HG03442 (cell line): ENCODE data around the gene ECE1.

Experiments
- ATAC-seq: cut with Tn5 transposase; IDR thresholded peaks from one replicate; pipeline ENCODE4 v1.9.1; 2021; ENCODE audit warnings: mild to moderate bottlenecking, moderate library complexity; ENCODE audit not compliant: unreplicated experiment

The ECE1 gene

DNA sequence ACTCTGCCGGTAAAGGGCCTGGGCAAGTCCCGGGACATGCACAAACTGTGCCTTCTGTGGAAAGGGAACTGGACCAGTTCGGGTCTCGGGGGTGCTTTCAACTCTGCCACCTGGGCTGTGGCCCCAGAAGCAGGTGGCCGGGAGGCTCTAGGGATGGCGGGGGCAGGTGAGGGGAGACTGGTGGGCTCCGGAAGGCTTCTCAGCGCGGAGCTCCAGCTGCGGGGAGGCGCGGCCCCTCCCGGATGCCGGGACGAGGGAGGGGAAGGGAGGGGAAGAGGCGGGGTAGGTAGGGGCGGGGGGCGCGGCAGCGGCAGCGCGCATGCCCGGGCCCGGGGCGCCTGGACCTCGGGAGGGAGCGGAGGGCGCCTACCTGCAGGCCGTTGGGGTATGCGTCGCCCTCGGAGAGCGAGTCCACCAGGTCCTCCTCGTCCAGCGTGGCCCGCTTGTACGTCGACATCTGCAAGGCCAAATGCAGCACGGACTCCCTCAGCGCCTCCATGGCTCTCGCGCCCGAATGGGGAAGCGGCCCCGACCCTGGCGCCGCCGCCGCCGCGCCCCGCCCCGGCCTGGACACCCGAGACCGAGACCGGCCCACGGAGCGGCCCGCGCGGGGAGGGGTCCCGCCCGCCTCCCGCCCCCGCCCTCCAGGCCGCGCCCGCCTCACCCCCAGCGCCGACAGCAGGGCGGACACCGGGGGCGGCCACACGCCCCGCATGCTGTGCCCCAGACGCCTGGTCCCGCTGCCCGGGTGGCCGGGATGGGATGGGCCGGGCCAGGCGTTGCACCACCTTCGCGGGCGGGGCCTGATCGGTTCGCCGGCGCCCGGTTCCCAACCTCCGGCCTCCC is at the start of gene ECE1:
Gene ECE1, minus strand, starts transcription at position 764 of the 846 bp plus-strand sequence. Its CDS starts 49 bp downstream, at position 715.
- no peak for ATAC-seq

DNA sequence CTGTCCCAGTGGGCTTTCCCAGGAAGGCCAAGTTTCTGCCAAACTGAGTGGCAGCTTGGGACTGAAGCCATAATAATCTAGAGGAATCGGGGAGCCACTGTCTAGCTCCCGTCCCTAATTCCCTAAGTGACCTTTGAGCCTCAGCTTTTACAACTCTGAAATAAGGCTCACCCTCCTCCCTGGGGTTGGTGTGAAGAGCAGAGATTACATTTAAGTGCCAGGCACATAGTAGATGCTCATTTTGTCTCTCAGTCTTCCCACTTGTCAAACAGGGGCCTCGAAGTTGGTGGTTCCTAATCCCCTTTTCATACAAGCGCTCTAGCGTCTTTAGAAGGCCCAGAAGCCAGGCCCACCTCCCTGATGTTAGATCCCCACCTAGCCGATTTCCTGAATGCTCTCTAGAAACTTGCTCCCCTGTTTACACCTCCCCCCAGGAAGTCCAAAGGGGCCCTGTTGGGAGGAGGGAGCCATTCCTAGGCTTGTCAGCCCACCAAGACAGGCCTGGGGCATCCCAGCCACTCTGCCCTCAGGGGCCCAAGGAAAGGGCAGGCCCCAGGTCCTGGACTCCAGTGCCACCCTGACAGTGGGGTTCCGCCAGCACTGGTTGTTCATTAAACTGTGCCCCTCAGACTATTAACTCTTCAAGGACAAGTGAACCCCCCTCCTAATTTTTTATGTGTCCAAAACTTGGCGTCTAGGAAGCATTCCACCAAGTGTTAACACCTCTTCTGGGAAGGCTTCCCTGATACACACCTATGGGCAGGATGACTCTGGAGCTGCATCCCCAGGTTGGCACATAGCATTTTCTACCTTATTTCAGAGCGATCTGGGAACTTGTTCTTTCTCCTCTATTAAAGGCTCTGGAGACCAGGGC is 49.3 kb upstream of the ECE1 start:
- no peak for ATAC-seq

DNA sequence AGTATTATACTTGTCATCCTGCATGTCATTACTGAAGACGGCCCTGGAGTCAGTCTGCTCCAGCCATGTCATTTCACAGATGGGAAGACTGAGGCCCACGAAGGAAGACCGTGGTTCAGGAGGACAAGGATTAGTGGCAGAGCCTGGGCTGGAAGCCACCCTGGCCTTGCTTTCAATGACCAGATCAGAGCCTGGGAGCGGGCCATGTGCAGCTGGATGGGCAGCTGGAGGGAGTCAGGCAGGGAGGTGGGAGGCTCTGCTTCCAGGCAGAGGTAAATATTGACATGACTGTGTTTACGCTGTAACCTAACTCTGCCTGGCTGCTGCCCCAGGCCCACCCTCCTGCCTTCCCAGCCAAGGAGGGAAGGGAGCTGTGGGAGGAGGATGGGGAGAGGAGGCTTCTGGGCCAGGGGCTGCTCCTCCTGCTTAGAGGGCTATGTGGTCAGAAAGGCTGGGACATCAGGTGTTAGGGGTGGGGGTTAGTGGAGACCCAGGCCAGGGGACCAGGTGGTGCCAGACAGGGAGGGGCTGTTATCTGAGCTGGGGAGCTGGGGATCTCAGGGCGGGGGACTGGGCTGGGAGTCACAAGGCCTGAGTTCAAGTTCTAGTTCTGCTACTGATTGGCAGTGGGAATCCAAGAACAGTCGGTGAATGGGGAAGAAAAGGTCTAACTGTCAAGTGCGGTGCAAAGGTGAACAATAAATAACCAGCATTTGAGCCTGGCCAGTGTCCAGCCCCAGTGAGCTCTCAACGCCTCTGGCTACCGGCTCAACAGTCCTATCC is 48.5 kb upstream of the ECE1 start:
- no peak for ATAC-seq

DNA sequence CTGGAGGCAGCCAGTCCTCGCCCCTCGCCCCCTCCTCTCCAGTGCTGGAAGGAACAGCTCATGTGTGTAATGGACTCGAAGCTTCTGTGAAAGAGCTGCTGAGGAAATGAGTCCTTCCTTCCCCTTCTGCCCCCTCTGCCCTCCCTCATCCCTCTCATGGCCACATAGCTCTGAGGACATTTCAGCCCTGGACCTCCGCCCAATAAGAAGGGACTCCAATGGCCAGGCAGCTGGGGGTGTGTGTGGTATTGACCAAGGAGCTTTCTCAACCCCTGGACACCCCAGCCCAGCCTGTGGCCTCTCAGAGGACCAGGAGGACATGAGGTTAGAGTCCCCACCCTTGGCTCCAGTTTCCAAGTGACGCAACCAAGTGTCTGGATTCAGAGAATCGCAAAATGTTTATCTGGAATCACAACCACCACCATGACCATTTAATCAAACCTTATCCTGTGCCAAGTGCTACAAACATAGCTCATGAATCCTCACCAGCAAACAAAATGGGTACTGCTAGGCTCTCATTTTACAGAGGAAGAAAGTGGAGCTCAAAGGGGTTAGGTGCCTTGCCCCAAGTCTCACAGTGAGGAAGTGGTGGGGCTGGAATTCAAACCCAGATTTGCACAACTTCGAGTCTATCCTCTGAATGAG is 47.8 kb upstream of the ECE1 start:
- ATAC-seq = no peak

DNA sequence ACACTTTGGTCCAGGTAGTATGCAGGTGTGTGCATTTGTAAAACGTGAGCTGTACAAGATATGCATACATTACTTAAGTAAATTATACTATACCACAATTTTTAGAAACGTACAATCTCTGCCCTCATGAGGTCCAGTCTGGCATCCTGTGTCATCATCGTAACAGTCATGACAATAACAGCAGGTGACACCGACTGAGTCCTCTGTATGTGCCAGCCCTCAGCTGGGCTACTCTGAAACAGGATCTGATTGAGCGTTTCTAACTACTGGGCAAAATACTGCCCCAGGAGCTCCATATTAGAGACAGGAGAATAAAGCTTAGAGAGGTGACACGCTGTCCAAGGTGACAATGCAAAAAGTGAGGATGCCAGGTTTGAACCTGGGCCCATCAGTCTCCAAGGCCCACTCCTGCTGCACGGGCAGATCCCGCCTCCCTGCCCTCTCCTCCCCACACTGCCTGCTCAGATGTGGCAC is 47.2 kb upstream of the ECE1 start:
- ATAC-seq = no peak

DNA sequence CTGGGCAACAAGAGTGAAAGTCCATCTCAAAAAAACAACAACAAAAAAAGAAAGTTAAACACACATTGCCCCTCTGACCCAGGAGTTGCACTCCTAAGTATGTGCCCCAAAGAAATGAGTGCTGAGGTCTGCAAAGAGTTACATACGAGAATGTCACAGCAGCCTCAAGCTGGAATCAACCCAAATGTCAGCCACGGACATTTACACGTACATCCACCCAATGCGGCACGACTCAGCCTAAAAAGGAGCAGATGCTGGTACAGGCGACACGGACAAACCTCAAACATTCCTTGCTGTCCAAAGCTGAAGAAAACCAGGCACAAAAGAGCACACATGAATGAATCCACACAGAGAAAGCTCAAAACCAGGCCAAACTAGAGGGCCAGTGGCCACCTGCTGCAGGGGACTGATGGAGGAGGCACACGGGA is 46.8 kb upstream of the ECE1 start:
- no peak for ATAC-seq

DNA sequence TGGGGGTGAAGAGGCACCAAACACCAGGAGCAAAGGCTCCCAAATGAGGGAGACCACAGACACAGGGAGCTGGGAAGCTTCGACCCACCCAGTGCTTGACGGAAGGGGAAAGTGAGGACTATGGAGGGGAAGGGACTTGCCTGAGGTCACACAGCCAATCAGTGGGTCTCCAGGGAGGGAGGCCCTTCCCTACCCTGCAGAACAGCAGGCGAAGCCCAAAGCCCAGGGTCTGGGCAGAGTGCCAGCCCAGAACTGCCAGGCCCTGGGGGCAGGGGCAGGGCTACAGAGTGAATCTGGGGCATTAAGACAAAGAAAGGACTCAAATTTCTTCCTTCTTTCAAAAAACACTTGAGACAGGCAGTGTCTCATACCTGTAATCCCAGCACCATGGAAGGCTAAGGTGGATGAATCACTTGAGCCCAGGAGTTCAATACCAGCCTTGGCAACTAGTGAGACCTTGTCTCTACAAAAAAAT is 45.5 kb upstream of the ECE1 start:
- no peak for ATAC-seq

DNA sequence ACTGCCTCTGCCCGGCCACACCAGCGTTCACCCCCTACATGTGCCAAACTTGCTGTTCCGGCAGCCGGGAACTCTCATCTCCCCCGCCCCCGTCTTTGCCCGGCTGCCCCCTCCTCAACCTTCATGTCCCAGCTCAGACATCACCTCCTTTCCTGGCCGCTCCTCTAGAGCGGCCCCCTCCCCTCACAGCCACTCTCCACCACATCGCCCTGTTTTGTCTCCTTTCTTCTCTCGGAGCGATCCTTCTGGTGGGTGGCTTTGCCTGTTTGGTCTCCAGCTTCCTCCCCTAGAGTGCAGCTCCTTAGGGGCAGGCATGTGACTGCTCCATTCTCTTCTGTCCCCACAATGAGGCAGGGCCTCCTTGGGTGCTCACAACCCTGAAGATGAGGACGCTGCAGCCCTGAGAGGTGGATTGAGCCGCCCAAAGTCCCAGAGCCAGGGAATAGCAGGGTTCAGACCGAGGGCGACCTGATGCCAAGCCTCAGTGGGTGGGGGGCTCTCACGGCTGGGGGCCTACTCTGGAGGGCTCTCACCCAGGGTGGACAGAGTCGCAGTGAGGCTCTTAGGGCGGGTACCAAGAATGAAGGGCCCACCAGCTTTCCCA is 44.9 kb upstream of the ECE1 start:
- no peak for ATAC-seq

DNA sequence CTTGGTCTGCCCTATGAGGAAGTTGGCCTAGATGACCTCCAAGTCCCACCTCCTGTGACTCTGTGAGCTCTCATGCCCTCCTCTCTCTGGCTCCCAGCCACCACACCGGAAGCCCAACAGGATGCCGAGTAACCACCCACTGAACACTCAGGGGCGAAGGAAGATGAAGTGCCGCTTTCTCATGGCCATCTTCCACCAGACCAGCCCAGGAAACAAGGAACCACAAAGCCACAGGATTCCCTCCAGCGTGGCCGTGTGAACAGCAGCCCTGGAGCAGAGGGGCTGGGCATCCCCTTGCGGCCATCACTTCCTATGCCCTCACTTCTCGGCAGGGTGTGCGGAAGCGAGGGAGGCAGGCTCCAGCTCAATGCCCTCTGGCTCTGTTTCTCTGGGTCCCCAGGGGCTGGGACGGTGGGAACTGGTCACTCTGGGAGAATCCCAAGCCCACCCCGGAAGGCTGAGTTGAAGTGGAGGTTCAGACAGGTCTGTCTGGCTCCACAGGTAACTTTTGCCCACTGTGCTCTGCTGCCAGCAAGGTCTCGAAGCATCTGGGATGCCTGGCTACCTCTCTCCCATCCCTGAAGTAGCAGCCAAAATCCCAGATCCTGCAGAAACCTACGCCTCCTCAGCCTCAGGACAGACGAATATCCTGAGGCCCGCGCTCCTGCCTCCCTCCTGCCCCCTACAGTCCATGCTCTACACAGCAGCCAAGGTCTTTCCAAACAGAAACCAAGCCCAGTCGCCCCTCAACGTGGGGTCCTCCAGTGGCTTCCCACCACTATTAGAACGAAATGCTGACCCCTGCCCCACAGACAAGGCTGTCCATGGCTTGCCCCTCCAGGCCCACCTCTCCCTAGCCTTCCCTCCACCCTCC is 44.2 kb upstream of the ECE1 start:
- peak; percentile 62 for ATAC-seq

DNA sequence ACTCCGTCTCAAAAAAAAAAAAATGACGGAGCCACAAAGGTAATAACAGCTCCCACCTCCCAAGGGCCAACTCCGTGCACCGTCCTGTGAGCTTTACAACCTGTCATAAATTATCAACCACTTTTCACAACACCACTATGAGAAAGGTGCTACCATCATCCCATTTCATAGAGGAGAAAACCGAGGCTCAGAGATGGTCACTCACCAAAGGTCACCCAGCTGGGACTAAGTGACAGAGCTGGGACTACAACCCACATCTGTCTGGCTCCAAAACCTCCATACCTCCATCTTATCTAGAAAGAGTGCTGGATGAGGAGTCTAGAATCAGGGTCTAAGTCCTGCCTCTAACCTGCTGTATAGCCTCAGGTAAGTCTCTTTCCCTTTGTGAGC is 43.6 kb upstream of the ECE1 start:
- ATAC-seq = no peak

DNA sequence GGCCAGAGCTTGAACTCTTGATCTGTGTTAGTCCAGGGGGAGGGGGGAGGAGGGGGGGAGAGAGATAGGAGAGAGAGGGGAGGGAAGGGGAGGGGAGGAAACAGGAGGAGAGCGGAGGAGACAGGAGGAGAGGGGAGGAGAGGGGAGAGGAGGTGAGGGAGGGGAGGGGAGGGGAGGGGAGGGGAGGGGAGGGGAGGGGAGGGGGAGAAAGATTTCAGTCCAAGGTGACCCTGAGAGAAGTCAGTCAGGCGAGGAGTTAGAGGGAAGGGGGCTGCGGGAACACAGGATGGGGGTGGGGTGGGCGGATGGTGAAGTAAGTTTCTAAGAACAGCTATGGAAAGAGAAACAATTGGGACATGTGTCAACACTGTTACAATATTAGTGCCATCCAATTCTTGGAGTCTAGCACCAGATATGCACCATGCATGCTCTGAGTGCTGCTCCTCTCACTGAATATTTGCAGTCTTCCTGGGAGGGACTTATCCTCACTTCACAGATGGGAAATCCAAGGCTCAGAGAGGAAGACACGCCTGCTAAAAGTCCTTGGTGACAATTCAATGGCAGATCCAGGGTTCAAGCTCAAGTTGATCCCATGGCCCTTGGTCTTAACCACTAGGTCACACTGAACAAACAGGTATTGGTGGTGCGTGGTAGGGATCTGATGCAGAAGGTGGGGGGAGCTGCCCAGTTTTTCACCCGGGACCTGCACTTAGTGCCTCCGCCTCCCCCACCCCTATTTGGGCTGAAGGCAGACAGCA is 42.5 kb upstream of the ECE1 start:
- no peak for ATAC-seq

DNA sequence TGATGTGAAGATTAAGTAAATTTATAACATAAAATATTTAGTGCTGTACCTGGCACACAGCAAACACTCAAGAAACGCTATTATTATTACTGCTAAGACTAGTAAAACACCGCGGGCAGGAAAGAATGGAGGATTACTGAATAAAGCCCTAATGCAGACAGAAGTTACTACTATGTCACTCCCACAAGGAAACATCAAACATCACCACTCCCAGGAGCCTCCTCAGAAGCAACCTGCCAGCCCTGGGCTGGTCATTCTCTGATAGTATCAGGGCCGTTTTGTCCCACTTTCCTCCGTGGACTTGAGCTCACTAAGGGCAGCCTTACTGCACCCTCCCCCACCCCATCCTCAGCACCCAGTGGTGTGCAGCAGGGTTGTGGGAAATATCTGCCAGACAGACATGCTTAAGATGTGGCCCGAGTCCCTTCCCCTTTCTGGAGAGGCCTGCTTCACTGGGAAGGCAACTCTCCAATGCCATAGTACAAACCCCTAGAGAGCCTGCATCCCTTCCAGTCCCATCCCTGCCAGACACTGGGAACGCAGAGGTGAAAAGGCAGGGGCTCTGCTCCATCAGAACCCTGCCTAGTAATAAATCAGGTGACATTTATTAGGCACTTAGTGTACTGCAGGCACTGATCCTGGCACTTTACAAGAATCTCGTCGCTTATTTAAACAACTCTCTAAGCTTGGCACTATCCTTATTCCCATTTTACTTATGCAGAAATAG is 41.7 kb upstream of the ECE1 start:
- no peak for ATAC-seq

DNA sequence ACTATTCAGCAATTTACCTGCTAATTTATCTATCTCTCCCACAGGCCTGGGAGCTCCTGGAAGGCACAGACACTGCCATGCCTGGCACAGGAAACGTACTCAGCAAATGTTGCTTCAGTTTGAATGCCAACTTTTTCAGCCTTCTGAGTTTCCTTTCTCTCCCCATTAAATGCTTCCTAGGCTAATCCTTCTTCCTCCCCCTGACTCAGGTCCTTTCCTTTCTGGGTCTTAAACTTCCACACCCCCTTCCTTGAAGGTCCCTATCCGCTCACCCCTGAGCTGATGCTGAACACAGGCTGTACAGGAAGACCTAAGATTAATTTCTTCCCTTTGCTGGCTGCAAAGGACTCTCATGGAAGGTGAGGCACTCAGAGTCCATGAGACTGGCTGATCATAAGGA is 40.3 kb upstream of the ECE1 start:
- no peak for ATAC-seq

DNA sequence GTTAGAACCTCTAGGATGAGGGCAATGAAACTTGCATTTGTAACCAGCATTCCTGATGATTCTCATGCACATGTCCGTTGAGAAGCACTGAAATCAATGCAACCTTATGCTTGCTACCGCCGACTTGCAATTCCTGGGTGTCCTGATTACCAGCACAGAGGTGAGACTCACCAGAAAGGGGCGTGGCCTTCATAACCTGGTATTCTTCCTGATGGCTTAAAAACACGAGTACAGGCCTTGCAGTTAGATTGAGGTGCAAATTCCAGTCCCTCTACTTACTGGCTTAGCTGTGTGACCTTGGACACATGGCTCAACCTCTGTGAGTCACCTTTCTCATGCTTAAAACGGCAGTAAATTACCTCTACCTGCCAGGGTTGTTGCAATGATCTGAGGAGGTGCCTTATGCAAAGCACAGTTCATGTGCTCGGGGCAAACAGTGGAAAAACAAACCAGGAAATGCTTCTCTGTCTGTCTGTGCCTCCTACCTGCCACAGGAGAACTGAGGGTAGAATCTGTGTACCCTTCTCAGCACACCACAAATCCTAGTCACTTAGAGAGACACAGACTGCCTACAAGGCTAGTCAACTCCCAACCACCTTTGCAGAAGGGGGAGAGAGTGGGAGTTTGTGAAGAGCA is 39.1 kb upstream of the ECE1 start:
- ATAC-seq = no peak

DNA sequence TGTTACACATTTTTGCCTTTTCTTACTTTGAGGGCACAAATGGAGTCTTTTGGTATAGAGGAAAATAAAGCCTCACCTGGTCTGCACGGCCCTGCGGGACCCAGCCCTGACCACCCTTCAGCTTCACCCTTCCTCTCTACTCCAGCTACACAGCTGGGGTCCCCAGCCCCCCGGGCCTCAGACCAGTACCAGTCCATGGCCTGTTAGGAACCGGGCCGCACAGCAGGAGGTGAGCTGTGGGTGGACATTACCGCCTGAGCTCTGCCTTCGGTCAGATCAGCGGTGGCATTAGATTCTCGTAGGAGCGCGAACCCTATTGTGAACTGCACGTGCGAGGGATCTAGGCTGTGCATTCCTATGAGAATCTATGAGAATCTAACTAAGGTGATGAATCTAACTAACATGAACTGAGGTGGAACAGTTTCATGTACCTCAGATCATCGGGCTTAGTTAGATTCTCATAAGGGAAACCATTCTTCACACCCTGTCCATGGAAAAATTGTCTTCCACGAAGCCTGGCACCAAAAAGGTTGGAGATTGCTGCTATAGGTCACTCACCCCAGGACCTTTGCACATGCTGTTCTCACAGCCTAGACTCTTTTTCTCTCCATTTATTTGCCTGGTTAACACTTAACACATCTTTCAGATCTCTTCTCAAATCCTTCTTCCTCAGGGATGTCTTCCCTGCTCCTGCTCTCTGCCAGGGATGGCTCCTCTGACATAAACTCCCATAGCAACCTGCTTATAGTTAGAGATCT is 37.5 kb upstream of the ECE1 start:
- ATAC-seq = no peak

DNA sequence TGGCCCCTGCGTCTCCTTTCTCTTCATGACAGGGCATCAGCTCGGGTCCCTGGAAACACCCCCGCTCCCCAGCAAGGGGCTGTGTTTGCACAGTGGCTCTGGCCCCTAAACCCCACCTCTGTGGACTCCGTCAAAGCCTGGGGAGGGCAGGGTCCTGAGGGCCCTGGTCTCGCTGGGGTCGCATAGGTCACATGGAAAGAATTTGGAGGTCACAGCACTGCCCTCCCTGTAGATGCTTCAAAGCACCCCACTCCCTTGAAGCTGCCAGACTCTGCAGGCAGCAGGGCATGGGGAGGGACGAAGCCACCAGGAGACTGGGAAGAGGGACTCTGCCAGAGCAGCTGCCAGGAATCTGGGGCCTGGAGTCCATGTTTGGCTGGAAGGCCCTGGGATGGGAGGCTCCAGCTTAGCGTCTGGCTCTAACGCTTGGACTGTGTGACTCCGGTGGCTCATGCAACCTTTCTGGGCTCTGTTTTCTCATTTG is 36.6 kb upstream of the ECE1 start:
- ATAC-seq = no peak
